GM18511 (cell line): ENCODE measurements around the gene GP1BB.
"Not testable (repeated sequence)": the region's sequence is repeated elsewhere in the genome, so short reads cannot be mapped to it uniquely, and the experiment has no call there.

Experiments
- ATAC-seq: cut with Tn5 transposase; IDR thresholded peaks from one replicate; pipeline ENCODE4 v1.9.1; 2021; ENCODE audit warnings: mild to moderate bottlenecking, moderate library complexity; ENCODE audit not compliant: unreplicated experiment

Gene GP1BB

GRCh38 chr22:19724927-19725661 is 1.8 kb downstream of the GP1BB start:
- no peak for ATAC-seq

GRCh38 chr22:19726064-19726788 is 2.9 kb downstream of the GP1BB start:
- ATAC-seq = not testable (repeated sequence)

- ATAC-seq = no peak
Measured at GRCh38 chr22:19727310-19728150, 4.2 kb downstream of the GP1BB start.

DNA sequence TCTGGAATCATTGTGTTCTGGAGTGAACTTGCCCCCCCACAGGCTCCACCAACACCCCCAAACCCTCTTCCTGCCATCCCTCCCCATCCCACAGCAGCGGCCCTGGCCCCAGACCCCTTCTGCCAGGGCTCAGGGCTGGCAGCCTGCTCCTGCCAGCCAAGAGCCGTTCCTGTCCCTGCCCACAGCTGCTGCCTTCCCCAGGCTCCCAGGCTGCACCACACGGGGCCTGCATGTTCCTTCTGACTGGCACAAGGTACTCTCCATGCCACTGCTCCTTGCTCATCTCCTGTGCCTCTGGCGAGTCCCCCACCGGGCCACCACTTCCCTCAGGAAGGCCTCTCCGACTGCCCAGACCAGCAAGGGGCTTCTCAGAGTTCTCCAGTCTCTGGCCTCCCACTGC is 4.9 kb downstream of the GP1BB start:
- no peak for ATAC-seq

DNA sequence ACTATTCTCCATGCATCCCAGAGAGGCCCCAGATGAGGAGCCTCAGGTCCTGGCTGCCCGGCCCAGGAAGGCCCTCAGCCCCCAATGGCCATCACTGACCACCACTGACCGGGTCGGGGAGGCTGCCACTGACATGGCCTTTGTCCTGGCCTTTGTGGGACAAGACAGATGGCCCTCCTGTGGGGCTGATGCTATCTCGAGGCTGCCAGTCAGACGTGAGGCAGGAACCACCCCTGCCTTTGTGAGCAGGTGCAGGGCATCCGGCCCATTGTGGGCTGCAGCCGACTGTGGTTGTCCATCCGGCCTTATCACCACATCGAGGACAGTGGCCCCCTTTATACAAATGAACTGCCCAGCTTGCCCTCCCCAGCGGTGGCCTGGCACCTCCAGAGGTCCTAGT is 5.5 kb downstream of the GP1BB start:
- no peak for ATAC-seq

DNA sequence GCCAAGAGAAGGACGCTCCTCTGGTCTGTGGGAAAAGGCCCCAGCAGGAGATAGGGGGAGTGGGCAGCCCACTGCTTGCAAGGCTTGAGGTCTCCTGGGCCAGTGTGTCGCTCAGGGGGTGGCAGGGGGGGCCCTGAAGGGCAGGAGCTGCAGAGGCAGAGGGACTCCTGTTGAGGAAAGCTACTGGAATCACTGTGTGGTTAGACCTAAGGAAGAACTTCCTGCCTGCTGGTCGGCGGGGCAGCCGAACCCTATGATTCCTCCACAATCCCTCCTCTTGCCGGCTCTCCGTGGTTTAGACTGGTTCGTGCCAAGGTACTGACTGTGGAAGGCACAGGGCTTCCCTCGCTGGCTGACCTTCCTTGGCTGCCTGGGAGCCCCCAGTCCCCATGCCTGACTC is 6.2 kb downstream of the GP1BB start:
- ATAC-seq = no peak

DNA sequence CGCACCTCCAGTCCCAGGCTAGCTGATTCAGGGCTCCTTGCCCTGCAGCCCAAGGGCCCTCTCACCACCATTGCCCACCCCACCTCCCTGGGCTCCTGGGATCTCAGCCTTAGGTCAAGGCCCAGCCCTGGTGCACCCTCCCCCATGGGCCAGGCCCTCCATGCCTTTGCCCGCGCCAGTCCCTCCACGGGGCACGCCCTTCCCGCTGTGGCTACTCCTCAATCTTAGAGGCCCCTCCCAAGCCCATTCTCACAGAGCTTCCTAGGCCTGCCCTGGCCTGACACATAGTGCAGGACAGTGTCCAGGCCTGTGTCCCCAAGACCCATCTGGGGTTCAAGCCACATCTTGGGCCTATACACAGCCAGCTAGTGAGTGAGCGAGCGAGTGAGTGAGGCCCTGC is 6.9 kb downstream of the GP1BB start:
- no peak for ATAC-seq

DNA sequence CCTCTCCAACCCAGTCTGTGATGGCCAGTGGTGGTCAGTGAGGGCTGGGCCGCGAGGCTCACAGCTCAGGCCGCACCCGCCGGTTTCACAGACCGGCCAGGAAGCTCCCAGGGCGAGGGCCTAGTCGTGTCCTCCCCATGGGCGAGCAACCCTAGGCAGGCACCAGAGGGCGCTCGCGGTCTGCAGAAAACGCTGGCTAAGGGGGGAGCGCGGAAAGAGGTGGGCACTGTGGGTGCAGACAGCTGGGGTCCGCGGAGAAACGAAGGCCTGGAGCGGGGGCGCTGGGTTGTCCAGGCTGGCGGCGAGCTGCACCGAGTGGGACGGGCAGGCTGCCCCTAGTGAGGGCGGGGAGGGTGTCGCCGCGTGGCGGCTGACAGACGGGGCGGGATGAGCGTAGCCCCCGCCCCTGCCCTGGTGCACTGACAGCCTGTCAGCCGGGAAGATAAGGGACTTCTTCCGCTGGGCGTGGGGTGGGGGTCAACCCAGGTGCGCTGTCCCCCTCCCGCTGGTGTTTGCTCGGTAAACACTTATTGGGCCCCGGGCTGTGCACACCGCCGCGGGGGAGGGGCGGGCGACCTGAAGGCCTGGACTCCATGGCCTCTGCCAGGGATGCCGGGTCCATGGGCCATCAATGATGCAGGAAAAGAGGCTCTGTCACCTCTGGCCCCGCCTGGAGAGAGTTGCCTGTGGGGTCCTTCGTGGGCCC is 7.5 kb downstream of the GP1BB start:
- ATAC-seq = no peak

- no peak for ATAC-seq
Measured at GRCh38 chr22:19731361-19732135, 8.2 kb downstream of the GP1BB start.

GRCh38 chr22:19732403-19733113 is 9.2 kb downstream of the GP1BB start:
- no peak for ATAC-seq

DNA sequence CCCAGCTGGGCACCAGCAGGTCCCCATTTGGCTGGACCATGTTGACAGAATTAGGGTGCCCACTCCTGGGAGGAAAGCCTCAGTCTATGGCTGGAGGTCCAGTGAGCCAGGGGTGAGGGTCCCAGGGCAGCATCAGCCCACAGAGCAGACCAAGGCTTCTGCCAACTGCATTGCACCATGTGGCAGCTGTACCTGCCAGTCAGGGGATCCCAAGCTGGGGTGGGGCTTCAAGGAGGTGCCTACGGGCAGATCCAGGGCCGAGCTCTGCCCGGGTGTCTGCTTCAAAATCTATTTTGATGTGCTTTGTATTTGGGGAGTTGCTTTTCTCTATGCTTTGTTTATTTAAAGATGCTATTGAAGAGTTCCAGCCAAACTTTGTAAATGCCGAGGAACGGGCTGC is 10.4 kb downstream of the GP1BB start:
- no peak for ATAC-seq

DNA sequence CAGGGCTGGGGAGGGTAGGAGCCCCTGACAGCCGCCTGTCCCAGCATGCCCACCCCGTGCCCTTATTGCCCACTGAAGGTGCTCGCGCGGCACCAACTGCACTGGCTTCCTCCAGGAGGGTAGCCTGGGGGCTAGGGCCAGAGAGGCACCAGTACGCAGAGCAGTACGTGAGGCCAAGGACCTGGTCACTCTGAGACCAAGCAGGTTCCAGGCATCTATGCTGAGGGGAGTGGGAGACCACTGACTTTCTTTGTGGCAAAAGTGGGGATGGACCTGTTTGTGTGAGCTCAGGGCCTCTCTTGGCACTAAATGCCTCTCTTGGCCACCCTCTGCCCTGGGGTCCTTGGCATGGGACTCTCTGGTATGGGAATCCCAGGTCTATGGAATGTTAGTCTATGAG is 10.8 kb downstream of the GP1BB start:
- ATAC-seq = no peak

DNA sequence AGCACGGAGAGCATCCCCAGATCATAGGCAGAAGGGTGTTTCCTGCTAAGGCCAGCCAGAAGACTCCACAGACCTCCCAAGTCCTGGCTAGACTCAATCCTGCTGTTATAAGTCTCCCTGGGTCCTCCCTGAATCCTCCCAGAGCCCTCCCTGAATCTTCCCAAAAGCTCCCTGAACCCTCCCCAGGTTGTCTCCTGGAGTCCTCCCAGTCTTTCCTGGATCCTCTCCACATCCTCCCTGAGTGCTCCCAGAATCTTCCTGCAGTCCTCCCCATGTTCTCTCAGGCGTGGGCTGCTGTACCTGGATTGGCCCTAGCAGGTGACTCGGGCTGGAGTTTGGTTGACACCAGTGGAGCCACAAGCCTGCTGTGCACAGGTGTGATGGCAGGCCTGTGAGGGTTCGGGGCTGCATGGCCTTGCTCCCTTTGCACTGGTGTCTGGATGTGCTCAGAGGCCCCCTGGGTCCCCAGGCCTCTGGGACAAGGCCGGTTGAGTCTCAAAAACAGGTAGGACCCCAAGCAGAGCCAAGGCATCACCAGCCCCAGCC is 11.6 kb downstream of the GP1BB start:
- no peak for ATAC-seq

DNA sequence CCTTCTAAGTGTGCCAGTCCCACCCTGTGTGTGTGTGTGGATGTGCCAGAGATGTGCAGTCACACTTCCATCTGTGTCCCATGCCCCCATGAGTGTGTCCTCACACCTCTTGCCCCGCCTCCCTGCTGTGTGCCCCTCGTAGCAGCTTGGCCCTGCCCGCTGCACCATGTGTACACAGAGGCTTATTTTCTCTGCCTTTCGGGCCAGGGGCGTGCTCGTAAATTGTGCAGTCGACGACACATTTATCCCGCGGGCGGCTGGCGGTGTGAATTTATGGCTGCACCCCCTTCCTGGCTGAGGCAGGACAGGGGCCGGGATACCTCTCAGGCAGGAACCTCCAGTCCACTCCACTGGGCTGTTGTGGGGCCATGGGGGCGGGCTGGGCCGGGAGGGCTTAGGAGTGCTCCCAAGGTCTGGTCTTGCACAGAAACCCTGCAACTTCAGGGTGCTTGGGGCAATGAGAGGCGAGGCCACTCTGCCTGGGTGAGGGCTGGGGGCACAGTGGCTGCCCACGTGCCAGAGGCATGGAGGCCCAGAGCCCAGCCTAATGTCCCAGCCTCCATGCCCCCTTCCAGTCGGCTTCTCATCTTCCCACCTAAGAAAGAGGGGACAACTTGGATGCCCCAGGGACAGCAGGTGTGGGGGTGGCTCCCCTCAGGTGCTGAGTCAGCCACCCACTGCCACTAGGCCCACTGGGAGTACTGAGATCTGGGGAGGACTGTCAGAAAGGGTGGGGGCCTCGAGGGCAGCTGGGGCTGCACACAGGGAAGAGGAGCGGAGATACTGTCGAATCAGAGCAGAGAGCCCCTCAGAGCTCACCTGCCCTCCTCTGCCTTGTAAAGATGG is 12.5 kb downstream of the GP1BB start:
- ATAC-seq = no peak

GRCh38 chr22:19737846-19738663 is 14.7 kb downstream of the GP1BB start:
- ATAC-seq = no peak

GRCh38 chr22:19738664-19739447 is 15.5 kb downstream of the GP1BB start:
- no peak for ATAC-seq

GRCh38 chr22:19739448-19739895 is 16.1 kb downstream of the GP1BB start:
- no peak for ATAC-seq
